HCT116 (cell line): ENCODE measurements around the gene GNGT1. TPM values are rescaled to one million over a fixed set of nuclear protein-coding genes. Genes with fewer than 3 reads are reported as not detected.

Source experiments
- ATAC-seq: fragments of 200-7000 bp; cut with Tn5 transposase; 2 replicates; pipeline ENCODE4 v1.9.1; 2020; ENCODE audit warnings: mild to moderate bottlenecking, moderate library complexity
- BruUV-seq: library from RNA; stranded (reverse); fragments of 400-500 nt; replicated peaks from 2 replicates; lab custom pipeline; 2021; lab: Mats Ljungman, UMichigan
- CTCF ChIA-PET: fragments of 300-600 bp; sonication (Branson Sonifier 250); formaldehyde crosslinking; loops from one replicate; lab custom pipeline; 2021; ENCODE audit warnings: antibody characterized with exemption; lab: Charles Lee
- POLR2A ChIA-PET: fragments of 300-600, 350-600 bp; sonication (Branson Sonifier 250); formaldehyde crosslinking; loops from one replicate; lab custom pipeline; 2021; ENCODE audit warnings: antibody characterized with exemption; lab: Charles Lee
- RAD21 ChIA-PET, 2 experiments: fragments of 300-600 bp; sonication (Branson Sonifier 250); formaldehyde crosslinking; loops; one replicate each; lab custom pipeline; 2023; ENCODE audit warnings: low total read pairs in 2 of 2; ENCODE audit not compliant: uncharacterized antibody in 2 of 2, unreplicated experiment in 2 of 2, low non-redundant PET in 1 of 2; lab: Charles Lee
- DNase-seq: peaks from one replicate; pipeline ENCODE4 v3.0.0-alpha.2; 2010; ENCODE audit warnings: low read depth, low spot score
- H2AFZ ChIP-seq: fragments of 200-600 bp; shearing (Covaris generic), sonication (generic); 2 replicates; pipeline ENCODE4 v1.6.1; 2017; ENCODE audit warnings: low read depth, mixed run types, mixed read lengths, antibody characterized with exemption, low read length; ENCODE audit not compliant: poor library complexity, severe bottlenecking
- H3K27ac ChIP-seq: 2 replicates; pipeline ENCODE4 v1.5.1; 2012; ENCODE audit warnings: low read depth, low read length
- H3K27me3 ChIP-seq: fragments of 200-600 bp; sonication (generic); 2 replicates; pipeline ENCODE4 v1.6.1; 2016; ENCODE audit warnings: mixed run types, low read length, mixed read lengths; ENCODE audit not compliant: insufficient read depth
- H3K36me3 ChIP-seq, 2 experiments: fragments of 200-500 bp in 1 of 2; fragments of 200-600 bp in 1 of 2; sonication (Bioruptor generic) in 1 of 2; sonication (generic) in 1 of 2; 2 replicates each; pipeline versions ENCODE4 v1.5.1 to v1.6.1; 2014 to 2016; ENCODE audit warnings: low read length in 2 of 2, inconsistent platforms in 1 of 2, mixed read lengths in 1 of 2, mixed run types in 1 of 2; ENCODE audit not compliant: insufficient read depth in 2 of 2, control insufficient read depth in 1 of 2
- H3K4me1 ChIP-seq, 2 experiments: fragments of 200-600 bp in 1 of 2; sonication (generic) in 1 of 2; 2 replicates each; pipeline versions ENCODE4 v1.5.1 to v1.6.1; 2012 to 2017; ENCODE audit warnings: low read length in 2 of 2, inconsistent platforms in 1 of 2, mild to moderate bottlenecking in 1 of 2, mixed read lengths in 1 of 2, mixed run types in 1 of 2, moderate library complexity in 1 of 2; ENCODE audit not compliant: insufficient read depth in 2 of 2, control insufficient read depth in 1 of 2
- H3K4me2 ChIP-seq: fragments of 200-600 bp; sonication (generic); 2 replicates; pipeline ENCODE4 v1.6.1; 2017; ENCODE audit warnings: mixed run types, low read length, mixed read lengths
- H3K4me3 ChIP-seq, 2 experiments: fragments of 200-600 bp in 1 of 2; sonication (generic) in 1 of 2; replicated peaks in 1 of 2; 2 replicates each; pipeline ENCODE4 v1.5.1; 2011 to 2016; ENCODE audit warnings: low read length in 2 of 2, control low read depth in 1 of 2, low read depth in 1 of 2, mild to moderate bottlenecking in 1 of 2, mixed read lengths in 1 of 2, mixed run types in 1 of 2
- H3K79me2 ChIP-seq: fragments of 200-600 bp; sonication (generic); 2 replicates; pipeline ENCODE4 v1.6.1; 2017; ENCODE audit warnings: mild to moderate bottlenecking, mixed run types, low read length, moderate library complexity, mixed read lengths; ENCODE audit not compliant: insufficient read depth
- H3K9ac ChIP-seq: fragments of 200-600 bp; sonication (generic); 2 replicates; pipeline ENCODE4 v1.6.1; 2016; ENCODE audit warnings: low read length, mixed read lengths
- H3K9me2 ChIP-seq: fragments of 200-600 bp; sonication (generic), shearing (Covaris generic); 2 replicates; pipeline ENCODE4 v1.6.1; 2017; ENCODE audit warnings: mixed run types, mild to moderate bottlenecking, moderate library complexity; ENCODE audit not compliant: insufficient read depth
- H3K9me3 ChIP-seq, 2 experiments: fragments of 200-500 bp in 1 of 2; fragments of 200-600 bp in 1 of 2; sonication (Bioruptor generic) in 1 of 2; sonication (generic) in 1 of 2; 2 replicates each; pipeline ENCODE4 v1.6.1; 2014 to 2017; ENCODE audit warnings: low read length in 2 of 2, mixed read lengths in 2 of 2, inconsistent platforms in 1 of 2, low read depth in 1 of 2, mild to moderate bottlenecking in 1 of 2, mixed run types in 1 of 2, moderate library complexity in 1 of 2; ENCODE audit not compliant: control insufficient read depth in 1 of 2, insufficient read depth in 1 of 2
- H4K20me1 ChIP-seq: fragments of 200-600 bp; sonication (generic), shearing (Covaris generic); 2 replicates; pipeline ENCODE4 v1.6.1; 2017; ENCODE audit warnings: mixed run types, mild to moderate bottlenecking, moderate library complexity; ENCODE audit not compliant: insufficient read depth
- ATF3 ChIP-seq: IDR thresholded peaks from 2 replicates; pipeline ENCODE4 v1.6.1; 2012
- CBX3 ChIP-seq: IDR thresholded peaks from 2 replicates; pipeline ENCODE4 v1.6.1; 2012; ENCODE audit warnings: low read depth
- EGR1 ChIP-seq: IDR thresholded peaks from 2 replicates; pipeline ENCODE4 v1.6.1; 2012; ENCODE audit warnings: low read depth
- EZH2phosphoT487 ChIP-seq: fragments of 200-600 bp; IDR thresholded peaks from 2 replicates; pipeline ENCODE4 v1.6.1; 2018; ENCODE audit warnings: antibody characterized with exemption, borderline replicate concordance
- JUND ChIP-seq: IDR thresholded peaks from 2 replicates; pipeline ENCODE4 v1.6.1; 2012
- POLR2AphosphoS5 ChIP-seq: IDR thresholded peaks from 2 replicates; pipeline ENCODE4 v1.6.1; 2011; ENCODE audit warnings: mild to moderate bottlenecking, low read depth, low read length, moderate library complexity
- REST ChIP-seq: IDR thresholded peaks from 2 replicates; pipeline ENCODE4 v1.6.1; 2012; ENCODE audit warnings: low read depth
- SIN3A ChIP-seq: IDR thresholded peaks from 2 replicates; pipeline ENCODE4 v1.6.1; 2012; ENCODE audit warnings: low read depth
- SRF ChIP-seq: IDR thresholded peaks from 2 replicates; pipeline ENCODE4 v1.6.1; 2012; ENCODE audit warnings: low read depth
- TCF7L2 ChIP-seq: IDR thresholded peaks from 2 replicates; pipeline ENCODE4 v1.7.0; 2011; ENCODE audit warnings: borderline replicate concordance, inconsistent platforms; ENCODE audit not compliant: insufficient read depth, insufficient read length; ENCODE audit errors: extremely low read depth
- ZFX ChIP-seq: fragments of 450-650 bp; IDR thresholded peaks from 2 replicates; pipeline ENCODE4 v1.6.1; 2017
- intact Hi-C: fragments of 100-400 bp; cut with micrococcal nuclease; formaldehyde crosslinking; loops from 2 replicates; pipeline ENCODE4 v1.10.0; 2022
- total RNA-seq: library from RNA; stranded (reverse); gene quantifications from one replicate; pipeline ENCODE4 v1.2.1, GENCODE V29; 2021; ENCODE audit not compliant: unreplicated experiment

The GNGT1 gene
- total RNA-seq, 1 experiment from 2014 or later: 0.91 TPM

GRCh38 chr7:93923296-93923695 is 16.9 kb downstream of the GNGT1 start:
- H2AFZ ChIP-seq: no peak overlapping the region
- POLR2A ChIA-PET: no interaction called here
- ATAC-seq: no peak
- intact Hi-C loops: no loop called here
- no peaks in the 10 kb centered on the region for H3K27me3 ChIP-seq
- RAD21 ChIA-PET: no interaction called here
- H3K27ac ChIP-seq: no peak overlapping the region
- H4K20me1 ChIP-seq: no peaks in the 10 kb centered on the region
- H3K36me3 ChIP-seq: no peaks in the 10 kb centered on the region
- no peaks in the 10 kb centered on the region; a peak in 1 of 4 replicates for H3K4me1 ChIP-seq
- H3K9me2 ChIP-seq: no peaks in the 10 kb centered on the region
- DNase-seq: no peak
- TF ChIP-seq JUND (no peak), ATF3 (no peak), ZFX (no peak), POLR2AphosphoS5 (no peak), SRF (no peak), EGR1 (no peak), REST (no peak), TCF7L2 (no peak), CBX3 (no peak), SIN3A (no peak), EZH2phosphoT487 (no peak)
- H3K9me3 ChIP-seq: no peaks in the 10 kb centered on the region
- CTCF ChIA-PET: no interaction called here
- BruUV-seq: no TSS peak
- H3K9ac ChIP-seq: no peak overlapping the region
- no peaks in the 10 kb centered on the region for H3K79me2 ChIP-seq
- H3K4me3 ChIP-seq: no peak overlapping the region
- H3K4me2 ChIP-seq: no peak overlapping the region
